Gastroesophageal sphincter (tissue), 4 donors: Measurements from ENCODE around the gene ZNF19. TPM values are rescaled to one million over a fixed set of nuclear protein-coding genes. Genes with fewer than 3 reads are reported as not detected.

Source experiments
- ATAC-seq: fragments of 150-250 bp; one replicate; pipeline ENCODE4 v1.9.1; 2016; ENCODE audit warnings: mild to moderate bottlenecking, moderate library complexity
- H3K27ac ChIP-seq, 4 donors: fragments of 200-600 bp; sonication (generic) in 3 of 4; 1 replicate in 3 of 4; 2 replicates in 1 of 4; pipeline ENCODE4 v1.5.1; 2016 to 2019
- H3K27me3 ChIP-seq: fragments of 200-600 bp; sonication (generic); one replicate; pipeline ENCODE4 v1.5.1; 2019
- H3K36me3 ChIP-seq, 2 donors: fragments of 200-600 bp; sonication (generic); one replicate each; pipeline ENCODE4 v1.5.1; 2019; ENCODE audit warnings: control low read depth in 1 of 2
- H3K4me1 ChIP-seq, 3 donors: fragments of 200-600 bp; sonication (generic); 1 replicate in 2 of 3; 2 replicates in 1 of 3; pipeline ENCODE4 v1.5.1; 2016 to 2019; ENCODE audit warnings: control low read depth in 2 of 3
- H3K4me3 ChIP-seq, 2 donors: fragments of 200-600 bp; sonication (generic); one replicate each; pipeline ENCODE4 v1.5.1; 2019; ENCODE audit warnings: mild to moderate bottlenecking in 1 of 2, moderate library complexity in 1 of 2
- H3K9me3 ChIP-seq, 3 donors: fragments of 200-600 bp; sonication (generic); one replicate each; pipeline ENCODE4 v1.5.1; 2017 to 2019; ENCODE audit warnings: control low read depth in 2 of 3
- EP300 ChIP-seq: sonication (generic); formaldehyde crosslinking; IDR thresholded peaks from one replicate; pipeline ENCODE4 v1.6.1; 2017; ENCODE audit warnings: antibody characterized with exemption, mild to moderate bottlenecking
- POLR2A ChIP-seq, 2 donors: fragments of 450-650 bp; IDR thresholded peaks; one replicate each; pipeline ENCODE4 v1.6.1; 2017; ENCODE audit warnings: antibody characterized with exemption in 2 of 2, mild to moderate bottlenecking in 2 of 2, moderate library complexity in 1 of 2
- POLR2AphosphoS5 ChIP-seq: sonication (generic); formaldehyde crosslinking; IDR thresholded peaks from one replicate; pipeline ENCODE4 v1.6.1; 2017; ENCODE audit warnings: antibody characterized with exemption
- WGBS, 2 donors: methylation state at CpG; one replicate each; pipeline ENCODE4 v1.1.5; 2018; ENCODE audit warnings: low coverage in 1 of 2; 5-methylcytosine and 5-hydroxymethylcytosine counted together
- total RNA-seq, 4 donors: library from RNA; depleted of rRNA; stranded (reverse); fragments of >200 nt; gene quantifications; one replicate each; pipeline ENCODE4 v1.1.0, GENCODE V29; 2016
- TF ChIP-seq, protein P1 (sequence below), 4 experiments: fragments of 200-600 bp in 2 of 4; fragments of 450-650 bp in 2 of 4; sonication (generic) in 1 of 4; IDR thresholded peaks; one replicate each; pipeline ENCODE4 v1.5.1; 2017 to 2019; ENCODE audit warnings: antibody characterized with exemption in 4 of 4, mild to moderate bottlenecking in 2 of 4, moderate library complexity in 2 of 4

Gene ZNF19
- total RNA-seq, 4 donors from 2014 or later = 2.2 to 7.6 (median 4.2) TPM

DNA sequence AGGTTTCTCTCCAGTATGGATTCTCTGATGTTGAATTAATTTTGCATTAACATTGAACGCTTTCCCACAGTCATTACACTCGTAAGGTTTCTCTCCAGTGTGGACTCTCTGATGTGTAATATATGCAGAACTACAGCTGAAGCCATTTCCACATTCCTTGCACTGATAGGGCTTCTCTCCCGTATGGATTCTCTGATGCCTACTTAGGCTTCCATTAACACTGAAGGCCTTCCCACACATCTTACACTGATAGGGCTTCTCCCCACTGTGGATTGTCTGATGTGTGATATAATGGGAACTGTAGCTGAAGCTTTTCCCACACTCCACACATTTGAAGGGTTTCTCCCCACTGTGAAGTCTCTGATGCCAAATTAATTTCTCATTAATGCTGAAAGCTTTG lies 40.1 kb downstream of the ZNF19 start:
- Histone ChIP-seq H3K9me3 (peaks cover 13 to 100% (median 19%) of the 10 kb centered on the region in 3 donors), H3K27me3 (no peaks in the 10 kb centered on the region), H3K4me1 (no peaks in the 10 kb centered on the region), H3K27ac (no peak overlapping the region), H3K4me3 (no peak overlapping the region), H3K36me3 (peaks cover 29 to 76% of the 10 kb centered on the region in 2 donors)
- no peak for ATAC-seq
- 94 to 96% methylated on average over 3 of the region's 3 CpGs for WGBS, 2 donors
- TF ChIP-seq, protein P1, sequence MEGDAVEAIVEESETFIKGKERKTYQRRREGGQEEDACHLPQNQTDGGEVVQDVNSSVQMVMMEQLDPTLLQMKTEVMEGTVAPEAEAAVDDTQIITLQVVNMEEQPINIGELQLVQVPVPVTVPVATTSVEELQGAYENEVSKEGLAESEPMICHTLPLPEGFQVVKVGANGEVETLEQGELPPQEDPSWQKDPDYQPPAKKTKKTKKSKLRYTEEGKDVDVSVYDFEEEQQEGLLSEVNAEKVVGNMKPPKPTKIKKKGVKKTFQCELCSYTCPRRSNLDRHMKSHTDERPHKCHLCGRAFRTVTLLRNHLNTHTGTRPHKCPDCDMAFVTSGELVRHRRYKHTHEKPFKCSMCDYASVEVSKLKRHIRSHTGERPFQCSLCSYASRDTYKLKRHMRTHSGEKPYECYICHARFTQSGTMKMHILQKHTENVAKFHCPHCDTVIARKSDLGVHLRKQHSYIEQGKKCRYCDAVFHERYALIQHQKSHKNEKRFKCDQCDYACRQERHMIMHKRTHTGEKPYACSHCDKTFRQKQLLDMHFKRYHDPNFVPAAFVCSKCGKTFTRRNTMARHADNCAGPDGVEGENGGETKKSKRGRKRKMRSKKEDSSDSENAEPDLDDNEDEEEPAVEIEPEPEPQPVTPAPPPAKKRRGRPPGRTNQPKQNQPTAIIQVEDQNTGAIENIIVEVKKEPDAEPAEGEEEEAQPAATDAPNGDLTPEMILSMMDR (IDR thresholded peaks at IDR 0.05) = no peak
- TF ChIP-seq POLR2AphosphoS5 (no peak), POLR2A (IDR thresholded peaks at IDR 0.05) (no peak), EP300 (no peak)

DNA sequence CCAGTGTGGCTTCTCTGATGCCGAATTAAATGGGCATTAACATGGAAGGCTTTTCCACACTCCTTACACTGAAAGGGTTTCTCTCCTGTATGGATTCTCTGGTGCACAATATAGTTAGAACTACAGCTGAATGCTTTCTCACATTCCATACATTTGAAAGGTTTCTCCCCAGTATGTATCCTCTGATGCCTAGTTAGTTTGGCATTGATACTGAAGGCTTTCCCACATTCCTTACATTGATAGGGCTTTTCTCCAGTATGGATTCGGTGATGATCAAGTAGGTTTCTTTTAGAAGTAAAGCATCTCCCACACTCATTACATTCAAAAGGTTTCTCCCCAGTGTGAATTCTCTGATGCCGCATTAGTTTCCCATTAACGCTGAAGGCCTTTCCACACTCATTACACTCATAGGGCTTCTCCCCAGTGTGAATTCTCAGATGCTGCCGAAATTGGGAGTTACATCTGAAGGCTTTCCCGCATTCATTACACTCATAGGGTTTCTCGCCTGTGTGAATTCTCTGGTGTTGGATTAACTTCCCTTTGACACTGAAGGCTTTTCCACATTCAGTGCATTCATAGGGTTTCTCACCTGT lies 40.8 kb downstream of the ZNF19 start:
- Histone ChIP-seq H3K4me1 (no peaks in the 10 kb centered on the region), H3K9me3 (peaks cover 13 to 100% (median 19%) of the 10 kb centered on the region in 3 donors), H3K4me3 (no peak overlapping the region), H3K27ac (no peak overlapping the region), H3K27me3 (no peaks in the 10 kb centered on the region), H3K36me3 (peaks cover 29 to 70% of the 10 kb centered on the region in 2 donors)
- 97 to 99% methylated on average over 6 to 7 of the region's 7 CpGs for WGBS, 2 donors
- TF ChIP-seq POLR2AphosphoS5 = no peak
- TF ChIP-seq, protein P1 (IDR thresholded peaks at IDR 0.05) = no peak
- TF ChIP-seq EP300 = no peak
- TF ChIP-seq POLR2A (IDR thresholded peaks at IDR 0.05) = no peak
- ATAC-seq = no peak

DNA sequence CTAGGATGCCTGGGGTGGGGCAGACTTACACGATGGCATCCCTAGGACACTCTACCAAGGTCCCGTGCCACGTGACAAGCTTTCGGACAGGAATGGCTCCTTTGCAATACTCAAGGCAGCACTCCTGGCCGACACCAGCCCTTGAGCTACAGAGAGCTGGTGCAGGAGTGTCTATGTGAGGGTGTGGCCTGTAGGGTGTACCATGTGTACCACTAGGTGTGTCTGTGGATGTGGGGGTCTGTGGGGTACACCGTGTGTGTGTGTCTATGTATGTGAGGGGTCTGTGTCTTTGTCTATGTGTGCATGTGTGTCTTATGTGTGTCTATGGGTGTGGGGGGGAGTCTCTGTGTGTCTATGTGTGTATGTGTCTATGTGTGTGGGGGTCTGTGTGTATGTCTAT lies 45.4 kb downstream of the ZNF19 start:
- ATAC-seq = no peak
- H3K27ac ChIP-seq = no peak overlapping the region
- H3K4me3 ChIP-seq = no peak overlapping the region
- peaks cover 6 to 23% of the 10 kb centered on the region in 2 donors for H3K36me3 ChIP-seq
- H3K4me1 ChIP-seq = no peaks in the 10 kb centered on the region
- peaks cover 30% of the 10 kb centered on the region for H3K27me3 ChIP-seq
- peaks cover 7 to 83% (median 9%) of the 10 kb centered on the region in 3 donors for H3K9me3 ChIP-seq
- TF ChIP-seq POLR2AphosphoS5 (no peak), POLR2A (IDR thresholded peaks at IDR 0.05) (no peak), EP300 (no peak)
- TF ChIP-seq, protein P1 (IDR thresholded peaks at IDR 0.05) = no peak
- 100% methylated on average over 1 of the region's 6 CpGs; no CpG with 5 or more reads in 1 of the 2 donors for WGBS, 2 donors

DNA sequence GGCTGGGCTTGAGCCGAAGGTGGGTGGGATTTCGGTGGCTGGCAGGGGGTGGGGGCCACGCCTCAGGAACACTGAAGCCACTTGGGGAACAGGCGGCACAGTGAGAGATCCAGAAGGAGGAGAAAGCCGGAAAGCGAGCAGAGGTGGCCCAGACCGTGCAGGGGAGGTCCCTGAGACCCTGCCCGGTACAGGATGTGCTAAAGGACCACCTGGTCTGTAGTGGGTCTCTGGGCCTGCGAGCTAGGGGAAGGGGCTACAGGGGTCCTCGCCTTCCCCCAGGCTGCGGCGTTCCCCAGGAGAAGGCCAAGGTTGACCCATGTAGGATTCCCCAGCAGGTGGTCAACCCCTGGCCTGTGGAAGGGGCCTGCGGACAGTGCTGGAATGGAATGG lies 47.1 kb downstream of the ZNF19 start, which contains the start of gene TLE7:
TLE7 (minus strand) TSS at position 4 of the 390 bp plus-strand sequence. CDS start 8,730 bp downstream, outside the sequence.
- 100% methylated on average over 1 of the region's 13 CpGs; no CpG with 5 or more reads in 1 of the 2 donors for WGBS, 2 donors
- Histone ChIP-seq H3K4me3 (no peak within 1 kb of the TSS), H3K27me3 (peaks cover 31% of the 10 kb centered on the region), H3K4me1 (no peaks in the 10 kb centered on the region), H3K36me3 (peaks cover 0 to 7% of the 10 kb centered on the region in 2 donors), H3K9me3 (peaks cover 0 to 66% (median 0%) of the 10 kb centered on the region in 3 donors), H3K27ac (no peak within 1 kb of the TSS)
- no peak for ATAC-seq
- TF ChIP-seq, protein P1 (IDR thresholded peaks at IDR 0.05) = no peak
- TF ChIP-seq POLR2AphosphoS5 (no peak), EP300 (no peak), POLR2A (IDR thresholded peaks at IDR 0.05) (no peak)
